K562 (cell line): ENCODE results near the gene BFSP2. TPM values are rescaled to one million over a fixed set of nuclear protein-coding genes. Genes with fewer than 3 reads are reported as not detected.

Experiments
- AFF1 ChIP-seq, 2 experiments: fragments of 450-650 bp; IDR thresholded peaks; 2 replicates each; pipeline ENCODE4 v1.6.1; 2018; ENCODE audit warnings: mild to moderate bottlenecking in 2 of 2, low read depth in 1 of 2; ENCODE audit not compliant: partially characterized antibody in 2 of 2
- BCLAF1 ChIP-seq, 2 experiments: fragments of 450-650 bp in 1 of 2; IDR thresholded peaks; 2 replicates each; pipeline ENCODE4 v1.6.1; 2011 to 2017; ENCODE audit warnings: low read depth in 2 of 2, antibody characterized with exemption in 1 of 2, borderline replicate concordance in 1 of 2, low read length in 1 of 2, mild to moderate bottlenecking in 1 of 2, mixed read lengths in 1 of 2; ENCODE audit not compliant: control insufficient read depth in 1 of 2
- COPS2 ChIP-seq: fragments of 450-650 bp; conservative IDR thresholded peaks from 2 replicates; pipeline ENCODE4 v1.6.1; 2016; ENCODE audit warnings: mild to moderate bottlenecking, moderate library complexity
- GTF3C2 ChIP-seq: IDR thresholded peaks from 3 replicates; pipeline ENCODE4 v1.6.1; 2011; ENCODE audit warnings: borderline replicate concordance, mild to moderate bottlenecking, moderate library complexity; ENCODE audit not compliant: insufficient read length; ENCODE audit errors: extremely low read depth
- PCBP1 ChIP-seq: fragments of 200-400 bp; formaldehyde crosslinking; IDR thresholded peaks from 2 replicates; pipeline ENCODE4 v1.6.1; 2018; ENCODE audit warnings: mild to moderate bottlenecking, low read depth, low read length; ENCODE audit not compliant: poor library complexity, severe bottlenecking
- TAF7 ChIP-seq: fragments of 450-650 bp; IDR thresholded peaks from 2 replicates; pipeline ENCODE4 v1.6.1; 2016; ENCODE audit warnings: missing genetic modification characterization, missing compliant biosample characterization
- THRAP3 ChIP-seq: fragments of 450-650 bp; IDR thresholded peaks from 2 replicates; pipeline ENCODE4 v1.6.1; 2016; ENCODE audit warnings: mild to moderate bottlenecking, inconsistent platforms, borderline replicate concordance
- ZBTB11 ChIP-seq, 3 experiments: fragments of 200-800 bp in 1 of 3; fragments of 250-450 bp in 1 of 3; fragments of 450-650 bp in 1 of 3; sonication (Bioruptor Pico) in 1 of 3; sonication (Bioruptor generic) in 1 of 3; formaldehyde crosslinking in 1 of 3; IDR thresholded peaks; 2 replicates each; pipeline versions ENCODE4 v1.6.1 to v1.8.0; 2016 to 2022; ENCODE audit warnings: mild to moderate bottlenecking in 2 of 3, missing genetic modification characterization in 2 of 3, missing compliant biosample characterization in 1 of 3, moderate library complexity in 1 of 3
- ZBTB33 ChIP-seq: sonication (generic); formaldehyde crosslinking; IDR thresholded peaks from 2 replicates; pipeline ENCODE4 v1.8.1; 2023; ENCODE audit warnings: mild to moderate bottlenecking, missing genetic modification reagents
- ZNF253 ChIP-seq: fragments of 250-450 bp; sonication (Bioruptor Pico); conservative IDR thresholded peaks from 2 replicates; pipeline ENCODE4 v1.6.1; 2021; ENCODE audit warnings: mild to moderate bottlenecking
- polyA plus RNA-seq, 8 experiments: library from polyadenylated mRNA; depleted of rRNA in 4 of 8; stranded (reverse) in 5 of 8; unstranded in 3 of 8; fragments of >200 nt; fragmentation: Nextera tagmentation in 2 of 8; fragmentation: Illumina TruSeq in 1 of 8; extraction: Ambion mirVana in 2 of 8; extraction: Trizol in 1 of 8; gene quantifications; 2 replicates each; pipeline versions ENCODE4 v1.2.1 to v1.2.3, GENCODE V29; 2011 to 2014; ENCODE audit warnings: inconsistent platforms in 1 of 8, missing spikeins in 1 of 8
- total RNA-seq, 7 experiments: library from RNA; depleted of rRNA in 6 of 7; stranded (reverse); fragments of >200 nt in 6 of 7; fragmentation: Illumina TruSeq in 2 of 7; extraction: Trizol in 2 of 7; gene quantifications; 2 replicates each; pipeline versions ENCODE4 v1.2.1 to v1.2.3, GENCODE V29; 2011 to 2021; ENCODE audit warnings: low replicate concordance in 1 of 7

The BFSP2 gene
- total and polyA plus RNA-seq, 9 of the 15 experiments (the other 6 are each of a cell fraction or from before 2014, with no cell fraction given) = not detected

GRCh38 chr3:133520286-133520685 lies 120.4 kb downstream of the BFSP2 start (continued):
- TF ChIP-seq ZBTB11 (CRISPR knock-in tag; IDR thresholded peaks at IDR 0.05) (no peak), BCLAF1 (IDR thresholded peaks at IDR 0.05; ENCODE audit: borderline replicate concordance in 1 of 2, control insufficient read depth in 1 of 2, low read depth in 2 of 2, low read length in 1 of 2) (no peak), AFF1 (IDR thresholded peaks at IDR 0.05; ENCODE audit: low read depth in 1 of 2, partially characterized antibody in 2 of 2) (no peak), ZBTB33 (CRISPR knock-in tag) (no peak), THRAP3 (no peak), COPS2 (no peak), TAF7 (tag) (no peak), ZNF253 (no peak), PCBP1 (no peak), GTF3C2 (no peak)
- TF ChIP-seq, all 486 proteins: peak for 0
